Femur (tissue), 1 donor: ENCODE data around the gene EIF4EBP2.

Experiments used
- DNase-seq: peaks from one replicate; pipeline ENCODE4 v3.0.0-alpha.2; 2017

EIF4EBP2 gene

GRCh38 chr10:70433581-70434280 lies 29.8 kb downstream of the EIF4EBP2 start:
- no peak for DNase-seq

DNA sequence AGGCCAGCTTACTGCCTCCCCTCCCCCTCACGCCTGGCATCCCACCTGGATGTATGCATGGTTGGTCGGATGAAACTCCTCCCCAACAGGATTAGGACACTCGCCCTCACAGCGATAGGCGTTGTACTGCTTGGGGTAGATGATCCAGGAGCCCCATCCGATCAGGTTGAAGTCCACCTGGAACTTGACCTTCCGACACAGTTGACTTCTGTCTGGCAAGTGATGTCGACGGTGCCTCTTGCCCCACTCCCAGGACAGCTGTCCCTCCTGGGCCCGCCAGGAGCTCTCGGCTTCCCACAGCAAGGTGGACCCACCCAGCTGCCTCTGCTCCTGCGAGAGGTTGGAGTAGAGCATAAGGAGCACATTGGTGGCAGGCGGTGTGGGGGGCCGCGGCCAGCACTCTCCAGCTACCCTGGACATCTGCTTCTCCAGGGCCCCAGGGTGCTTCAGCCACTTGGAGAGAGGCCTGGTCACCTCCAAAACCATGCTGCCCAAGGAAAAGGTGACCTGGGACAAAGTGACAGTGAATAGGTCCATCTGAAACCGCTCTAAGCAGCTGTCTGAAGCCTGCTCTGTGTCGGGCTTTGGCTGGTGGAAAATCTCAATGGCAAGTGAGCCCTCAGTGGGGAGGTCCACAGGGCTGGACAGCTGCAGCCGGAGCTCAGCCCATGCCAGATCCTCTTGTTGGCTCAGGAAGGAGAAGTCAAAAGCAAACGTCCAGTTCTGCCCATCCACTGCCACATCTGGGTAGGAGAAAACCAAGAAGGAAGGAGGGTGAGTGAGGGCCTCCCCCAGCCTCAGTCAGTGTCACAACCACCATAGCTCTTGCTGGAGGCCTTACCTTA lies 31.5 kb downstream of the EIF4EBP2 start:
- no peak for DNase-seq

DNA sequence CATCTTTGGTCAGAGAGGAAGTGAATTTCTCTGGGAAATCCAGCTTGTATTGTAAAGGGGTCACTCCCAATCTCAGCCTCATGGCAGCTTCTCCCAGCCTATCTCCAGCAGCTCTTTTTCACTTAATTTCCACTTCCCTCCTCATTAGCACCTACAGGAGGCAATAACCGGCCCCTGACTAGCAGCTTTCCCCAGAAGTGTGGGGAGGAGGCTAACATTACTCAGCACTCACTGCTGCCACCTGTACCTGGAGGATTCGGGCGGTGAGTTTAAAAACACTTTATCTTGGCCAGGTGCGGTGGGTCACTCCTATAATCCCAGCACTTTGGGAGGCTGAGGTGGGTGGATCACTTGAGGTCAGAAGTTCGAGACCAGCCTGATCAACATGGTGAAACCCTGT lies 33.8 kb downstream of the EIF4EBP2 start:
- no peak for DNase-seq

- no peak for DNase-seq
Observed at GRCh38 chr10:70440296-70441160, 36.6 kb downstream of the EIF4EBP2 start.

GRCh38 chr10:70441161-70441894 lies 37.4 kb downstream of the EIF4EBP2 start, which contains the start of gene NODAL:
TSS of gene NODAL (minus strand) at chr10:70441681. CDS start at chr10:70441667, 14 bp downstream.
- no peak for DNase-seq

GRCh38 chr10:70441895-70442309 lies 38.0 kb downstream of the EIF4EBP2 start:
- DNase-seq: no peak

- DNase-seq: no peak
Observed at GRCh38 chr10:70442332-70442988, 38.5 kb downstream of the EIF4EBP2 start.

- DNase-seq: no peak
Observed at GRCh38 chr10:70444744-70445143, 40.8 kb downstream of the EIF4EBP2 start.

GRCh38 chr10:70445718-70446657 lies 42.0 kb downstream of the EIF4EBP2 start:
- DNase-seq: peak; percentile 67

DNA sequence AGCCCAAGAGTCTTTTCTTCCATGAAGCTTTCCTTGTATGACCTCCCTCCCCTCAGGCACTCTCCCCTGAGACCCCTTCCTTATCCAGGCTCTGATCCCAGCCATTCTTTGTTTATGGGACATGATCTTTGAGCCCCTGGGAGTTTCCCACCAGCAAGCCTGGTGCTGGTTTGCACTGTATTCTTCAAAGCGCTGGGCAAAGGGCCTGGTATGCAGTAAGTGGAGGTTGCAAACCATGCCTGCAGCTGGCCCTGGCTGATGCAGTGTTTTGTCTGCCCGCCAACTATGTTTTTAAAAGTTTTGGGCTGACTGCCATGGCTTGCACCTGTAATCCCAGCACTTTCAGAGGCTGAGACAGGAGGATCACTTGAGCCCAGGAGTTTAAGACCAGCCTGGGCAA lies 44.3 kb downstream of the EIF4EBP2 start:
- no peak for DNase-seq

- DNase-seq: no peak
Observed at GRCh38 chr10:70455213-70455630, 51.3 kb downstream of the EIF4EBP2 start.

- DNase-seq: no peak
Observed at GRCh38 chr10:70456164-70456563, 52.2 kb downstream of the EIF4EBP2 start.

- no peak for DNase-seq
Observed at GRCh38 chr10:70457759-70458305, 53.9 kb downstream of the EIF4EBP2 start.

GRCh38 chr10:70458329-70459060 lies 54.5 kb downstream of the EIF4EBP2 start:
- peak; percentile 75 for DNase-seq

DNA sequence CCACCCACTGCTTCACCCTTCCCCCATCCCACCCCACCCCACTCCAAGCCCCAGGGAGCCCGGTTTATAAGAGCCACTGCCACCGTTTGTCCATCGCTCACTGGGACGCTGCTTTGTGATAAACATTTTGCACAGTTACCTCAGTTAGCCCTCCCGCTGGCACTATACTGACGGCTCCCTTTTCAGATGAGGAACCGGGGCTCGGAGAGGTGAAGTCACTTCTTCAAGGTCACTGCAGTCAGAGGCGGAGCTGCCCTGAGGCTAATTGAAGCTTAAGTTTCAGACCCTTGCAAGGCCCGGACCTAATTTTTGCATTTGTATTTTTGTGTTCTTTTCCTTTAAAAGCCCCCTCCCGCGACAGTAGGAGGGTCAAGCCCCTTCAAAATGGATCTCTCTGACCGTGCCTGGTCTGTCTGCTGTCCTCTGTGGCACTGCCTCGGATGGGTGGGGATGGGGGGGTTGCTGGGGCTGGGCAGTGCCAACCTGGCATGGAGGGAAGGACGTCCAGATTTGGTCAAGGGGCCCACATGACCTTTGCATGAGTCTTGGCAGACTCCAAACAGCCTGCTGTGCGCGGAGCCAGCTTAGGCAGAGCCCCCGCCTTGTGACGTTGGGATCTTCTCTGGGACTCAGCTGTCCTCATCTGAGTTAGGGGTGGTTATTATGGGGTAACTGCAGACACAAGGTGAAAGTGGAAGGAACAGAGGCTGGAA lies 55.3 kb downstream of the EIF4EBP2 start:
- DNase-seq: no peak

DNA sequence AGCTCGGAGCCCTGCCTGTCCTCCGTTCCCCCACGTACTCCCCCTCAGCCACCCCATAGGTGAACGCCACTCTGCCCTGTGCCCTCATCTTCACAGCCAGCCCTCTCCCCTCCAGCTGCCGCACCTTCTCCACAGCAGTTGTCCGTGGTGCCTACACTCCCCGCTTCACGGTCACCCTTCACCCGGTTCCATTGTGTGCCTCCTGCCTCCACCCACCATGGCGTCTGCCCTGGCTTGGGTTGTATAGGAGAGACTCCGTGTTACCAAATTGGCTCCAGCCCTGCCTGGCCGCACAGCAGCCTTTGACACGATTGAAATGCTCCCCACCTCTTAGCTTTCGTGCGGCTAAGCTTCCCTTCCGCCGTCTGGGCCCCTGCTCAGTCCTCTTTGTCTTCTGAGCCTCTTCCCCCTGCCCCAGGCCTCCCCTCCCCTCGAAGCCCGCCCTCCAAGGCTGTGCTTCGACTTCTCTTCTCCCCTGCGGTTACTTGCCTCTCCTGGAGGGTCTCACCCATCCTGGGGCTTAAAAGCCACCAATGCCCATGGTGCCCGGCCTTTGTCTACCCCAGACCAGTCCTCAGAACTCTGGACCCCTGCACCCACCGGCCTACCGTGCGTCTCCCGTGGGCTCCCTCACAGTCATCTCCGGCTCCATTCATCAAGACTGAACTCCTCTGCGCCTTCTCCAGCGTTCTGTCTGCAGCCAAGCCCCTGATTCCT lies 56.0 kb downstream of the EIF4EBP2 start:
- no peak for DNase-seq

- DNase-seq: peak; percentile 61
Observed at GRCh38 chr10:70461397-70462348, 57.7 kb downstream of the EIF4EBP2 start.
